Measurements from ENCODE around the gene JAM2.
"Not testable (repeated sequence)": the region's sequence is repeated elsewhere in the genome, so short reads cannot be mapped to it uniquely, and the experiment has no call there.

JAM2 gene

GRCh38 chr21:25647647-25648046 is 8.6 kb downstream of the JAM2 start:
- DNase-seq: no peak

DNA sequence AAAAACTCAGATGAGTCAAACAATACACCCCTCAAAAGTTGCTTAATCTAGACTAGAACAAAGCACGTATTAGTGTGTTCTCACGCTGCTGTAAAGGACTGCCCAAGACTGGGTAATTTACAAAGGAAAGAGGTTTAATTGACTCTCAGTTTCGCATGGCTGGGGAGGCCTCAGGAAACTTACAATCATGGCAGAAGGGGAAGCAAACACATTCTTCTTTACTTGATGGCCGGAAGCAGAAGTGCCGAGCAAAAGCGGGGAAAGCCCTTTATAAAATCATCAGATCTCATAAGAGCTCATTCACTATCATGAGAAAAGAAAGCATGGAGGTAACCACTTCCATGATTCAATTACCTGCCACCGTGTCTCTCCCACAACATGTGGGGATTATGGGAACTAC is 10.1 kb downstream of the JAM2 start:
- no peak for DNase-seq

- no peak for DNase-seq
Observed at GRCh38 chr21:25656412-25656811, 17.4 kb downstream of the JAM2 start.

DNA sequence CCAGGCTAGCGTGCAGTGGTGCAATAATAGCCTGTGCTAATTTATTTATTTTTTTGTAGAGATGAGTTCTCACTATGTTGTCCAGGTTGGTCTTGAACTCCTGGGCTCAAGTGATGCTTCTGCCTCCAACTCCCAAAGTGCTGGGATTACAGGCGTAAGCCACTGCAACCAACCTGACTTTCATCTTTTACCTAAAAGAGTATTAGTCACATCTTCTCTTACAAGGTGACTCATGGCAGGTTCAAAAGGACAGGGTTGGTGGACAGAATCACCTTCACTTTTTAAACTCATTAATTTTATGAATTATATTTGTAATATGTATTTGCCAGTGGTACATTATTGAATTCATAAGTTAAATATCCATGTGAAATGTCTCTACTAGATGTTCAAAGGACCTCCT is 18.1 kb downstream of the JAM2 start:
- no peak for DNase-seq

DNA sequence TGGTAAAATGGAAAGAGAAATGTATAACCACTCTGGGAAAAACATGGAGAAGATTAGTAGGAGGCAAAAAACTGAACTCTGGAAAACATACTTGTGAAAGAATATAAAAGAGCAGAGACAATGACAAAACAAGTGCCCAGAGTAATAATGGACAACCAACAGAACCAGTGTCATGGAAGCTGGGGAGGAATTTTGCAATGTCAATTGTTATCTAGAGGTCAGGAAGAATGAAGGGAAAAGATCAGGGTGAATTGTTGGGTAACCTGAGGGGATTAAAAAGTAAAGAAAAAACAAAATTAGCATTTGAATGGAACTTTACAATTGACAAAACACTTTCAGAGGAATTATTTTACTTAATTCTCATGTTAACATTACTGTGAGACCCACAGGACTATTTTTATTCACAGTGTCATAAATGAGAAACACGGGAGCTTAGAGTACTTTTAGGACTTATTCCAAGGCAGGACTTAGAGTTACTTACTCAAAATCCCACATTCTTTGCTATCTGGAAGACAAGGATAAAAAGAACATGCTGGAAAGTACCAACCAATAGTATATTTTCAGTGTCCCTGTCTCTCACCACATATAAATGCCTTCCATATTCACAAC is 19.5 kb downstream of the JAM2 start:
- no peak for DNase-seq

- no peak for DNase-seq
Observed at GRCh38 chr21:25660233-25660632, 21.2 kb downstream of the JAM2 start.

DNA sequence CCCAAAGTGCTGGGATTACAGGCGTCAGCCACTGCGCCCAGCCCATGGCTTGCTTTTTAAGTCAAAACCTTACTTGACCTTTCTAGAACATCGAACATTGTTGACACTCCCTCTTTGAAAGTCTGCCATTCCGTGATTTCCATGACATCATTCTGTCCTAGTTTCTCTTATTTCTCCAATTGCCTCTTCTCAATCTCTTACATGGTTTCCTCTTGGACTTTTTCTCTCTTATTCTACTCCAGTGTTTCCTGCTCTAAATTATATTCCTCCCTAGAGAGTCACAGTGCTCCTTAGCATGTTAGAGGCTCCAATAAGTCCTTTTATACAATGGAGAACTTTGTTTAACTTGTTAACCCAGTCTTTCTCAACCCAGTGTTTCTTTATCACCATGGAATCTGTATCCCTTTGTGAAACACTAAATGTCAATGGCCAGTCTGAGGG is 25.5 kb downstream of the JAM2 start:
- DNase-seq: no peak

DNA sequence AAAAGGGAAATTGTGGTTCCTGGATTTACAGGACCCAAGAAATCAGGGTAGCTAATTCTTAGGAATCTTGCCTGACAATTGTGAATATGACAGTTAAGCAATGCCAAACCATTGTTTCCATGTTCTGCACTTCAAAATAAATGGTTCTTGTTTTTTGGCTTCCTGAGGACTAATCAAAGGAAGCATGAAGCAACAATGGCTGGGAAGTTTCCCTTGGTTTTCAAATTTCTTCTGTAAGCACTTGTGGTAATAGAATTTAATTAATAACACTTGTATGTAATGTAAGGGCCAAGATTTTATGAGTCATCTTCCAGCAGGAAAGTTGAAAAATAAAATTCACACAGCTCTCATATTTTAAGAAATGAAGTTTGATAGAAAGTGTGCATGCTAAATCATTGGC is 31.7 kb downstream of the JAM2 start:
- no peak for DNase-seq

- DNase-seq: no peak
Observed at GRCh38 chr21:25676451-25676850, 37.4 kb downstream of the JAM2 start.

GRCh38 chr21:25682382-25682781 is 43.3 kb downstream of the JAM2 start:
- no peak for DNase-seq

DNA sequence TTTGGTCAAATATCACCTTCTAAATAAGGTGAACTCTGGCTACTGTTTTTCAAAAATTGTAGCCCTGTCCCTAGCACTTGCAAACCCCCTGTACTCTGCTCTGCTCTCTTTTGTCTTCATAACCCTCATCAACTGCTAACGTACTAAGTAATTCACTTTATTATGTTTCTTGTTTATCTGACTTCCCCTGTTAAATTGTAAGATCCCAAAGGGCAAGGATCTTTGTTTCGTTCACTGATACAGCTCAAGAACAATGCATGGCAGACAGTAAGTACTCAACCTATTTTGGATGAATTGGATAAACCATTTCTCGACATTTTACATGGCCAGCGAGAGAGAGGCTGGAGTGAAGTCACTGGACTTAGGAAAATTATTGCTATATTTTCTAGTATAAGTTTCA is 48.7 kb downstream of the JAM2 start:
- no peak for DNase-seq

DNA sequence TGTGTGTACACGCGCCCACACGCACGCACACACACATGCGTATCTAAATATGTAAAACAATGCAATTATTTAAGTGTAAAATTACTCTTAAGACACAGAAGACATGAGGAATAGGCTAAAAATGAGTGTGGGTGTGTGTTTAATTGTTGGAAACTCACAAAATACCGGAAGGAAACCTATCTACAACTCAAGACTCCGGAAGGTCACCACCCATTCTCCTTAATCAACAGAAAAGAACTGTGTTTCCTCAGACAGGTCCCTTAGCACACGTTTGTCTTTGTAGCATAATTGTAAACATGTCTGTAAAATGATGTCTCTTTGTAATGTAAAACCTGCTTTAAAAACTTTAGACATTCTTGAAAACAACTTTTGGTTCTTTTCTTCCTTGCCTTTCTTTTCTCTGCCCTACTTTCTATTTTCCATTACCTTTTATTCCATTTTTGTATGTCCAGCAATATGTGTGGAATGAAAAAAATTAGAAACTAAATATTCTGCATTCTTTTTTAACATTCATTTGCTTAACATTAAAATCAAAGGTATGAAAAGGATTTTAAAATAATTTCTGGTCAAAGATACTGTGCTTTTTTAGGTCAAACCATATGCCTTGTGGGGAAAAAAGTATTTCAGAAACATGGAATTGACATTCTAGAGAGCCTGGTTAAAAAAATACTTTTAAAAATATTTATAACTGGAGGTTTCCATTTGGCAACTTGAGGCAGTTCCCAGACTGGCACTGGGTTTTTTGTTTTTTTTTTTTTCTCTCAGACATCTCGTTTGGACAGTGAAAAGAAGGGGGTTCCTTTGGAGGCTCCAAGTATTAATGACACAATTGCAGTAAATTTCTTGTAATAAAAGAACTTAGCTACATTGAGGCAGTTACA is 49.5 kb downstream of the JAM2 start:
- DNase-seq: no peak

GRCh38 chr21:25689226-25689625 is 50.2 kb downstream of the JAM2 start:
- no peak for DNase-seq

DNA sequence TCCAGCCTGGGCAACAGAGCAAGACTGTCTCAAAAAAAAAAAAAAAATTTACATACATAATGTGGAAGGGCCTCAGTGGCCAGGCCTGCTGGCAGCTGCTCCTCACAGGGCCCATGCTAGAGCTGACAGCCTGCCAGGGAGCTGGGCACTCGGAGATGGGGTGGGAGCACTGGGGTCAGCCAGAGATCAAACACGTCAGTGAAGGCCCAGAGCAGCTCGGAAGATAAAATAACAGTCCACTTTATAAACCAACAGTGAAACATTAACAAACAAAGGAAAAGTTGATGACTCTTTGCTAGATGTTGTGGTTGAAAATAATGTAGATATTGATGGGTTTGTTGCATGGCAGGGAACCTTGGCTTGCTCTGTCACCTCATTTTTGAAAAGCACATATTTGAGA is 52.9 kb downstream of the JAM2 start:
- no peak for DNase-seq

- not testable (repeated sequence) for DNase-seq
Observed at GRCh38 chr21:25695461-25695860, 56.4 kb downstream of the JAM2 start.

GRCh38 chr21:25700741-25701140 is 61.7 kb downstream of the JAM2 start:
- DNase-seq: no peak

GRCh38 chr21:25701529-25701928 is 62.5 kb downstream of the JAM2 start:
- DNase-seq: no peak

- peak; percentile 18 for DNase-seq
Observed at GRCh38 chr21:25708467-25709065, 69.5 kb downstream of the JAM2 start.

- no peak for DNase-seq
Observed at GRCh38 chr21:25709684-25710265, 70.7 kb downstream of the JAM2 start.

DNA sequence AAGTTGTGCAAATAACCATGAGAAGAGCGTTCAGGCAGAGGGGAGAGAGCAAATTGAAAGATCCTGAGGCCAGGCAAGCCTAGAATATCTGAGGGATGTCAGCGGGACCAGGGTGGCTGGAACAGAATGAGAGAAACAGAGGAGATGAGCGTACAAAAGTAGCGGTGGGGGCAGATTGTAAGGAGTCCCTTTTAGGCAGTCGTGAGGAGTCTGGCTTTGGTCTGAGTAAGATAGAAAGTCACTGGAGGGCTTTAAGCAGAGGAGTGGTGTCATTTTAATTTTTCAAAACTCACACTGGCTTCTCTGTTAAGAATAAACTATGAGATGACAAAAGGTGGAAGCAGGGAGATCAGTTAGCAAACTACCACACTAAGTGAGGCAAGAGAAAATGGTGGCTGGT is 71.5 kb downstream of the JAM2 start:
- DNase-seq: no peak

- not testable (repeated sequence) for DNase-seq
Observed at GRCh38 chr21:25714066-25714465, 75.0 kb downstream of the JAM2 start.

GRCh38 chr21:25717491-25718147 is 78.6 kb downstream of the JAM2 start:
- no peak for DNase-seq

DNA sequence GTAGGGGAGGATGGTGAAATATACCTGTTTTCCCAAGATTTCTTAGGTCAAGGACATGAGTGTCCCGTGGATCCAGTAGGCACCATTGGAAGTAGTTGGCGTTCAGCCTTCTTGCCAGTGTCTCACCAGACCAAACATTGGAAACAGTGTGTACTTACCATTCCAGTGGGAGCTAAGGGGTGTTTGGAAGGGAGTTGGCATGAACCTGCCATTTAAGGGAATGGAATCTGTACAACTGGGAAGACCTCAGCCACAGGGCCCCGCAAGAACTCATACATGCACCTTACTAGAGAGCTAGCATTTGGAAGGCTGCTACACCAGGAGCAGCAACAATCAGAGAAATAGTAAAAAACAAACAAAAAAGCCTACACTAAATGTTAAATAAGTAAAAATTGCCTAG is 82.9 kb downstream of the JAM2 start:
- DNase-seq: no peak

All from NCI-H2227 treated with DMSO at 0.1 percent for 48 hours (cell line).